Dedifferentiated amniotic fluid mesenchymal stem cell (primary cell): Measurements from ENCODE around the gene MYCL.

Experiments
- DNase-seq: peaks from one replicate; pipeline ENCODE4 v3.0.0-alpha.2; 2016; ENCODE audit errors: extremely low spot score

Gene MYCL

DNA sequence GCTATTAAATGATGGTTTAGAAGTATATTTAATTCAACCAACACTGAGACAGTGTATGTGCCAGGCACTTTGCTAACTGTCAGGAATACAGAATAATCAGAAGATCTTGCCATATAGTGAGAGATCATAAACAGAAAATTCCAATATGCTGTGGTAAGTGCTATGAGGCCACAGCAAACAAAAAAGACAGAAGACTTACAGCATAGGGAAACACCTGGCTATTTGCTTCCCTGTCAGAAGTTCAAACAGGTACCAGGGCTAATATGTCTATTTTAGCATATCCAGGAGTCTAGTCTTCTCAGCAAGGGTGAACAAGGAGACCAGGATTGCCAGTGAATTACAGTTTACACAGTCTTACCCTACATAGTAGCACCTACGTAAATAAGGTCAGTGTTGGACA, 48.8 kb downstream of the MYCL start:
- DNase-seq: no peak

DNA sequence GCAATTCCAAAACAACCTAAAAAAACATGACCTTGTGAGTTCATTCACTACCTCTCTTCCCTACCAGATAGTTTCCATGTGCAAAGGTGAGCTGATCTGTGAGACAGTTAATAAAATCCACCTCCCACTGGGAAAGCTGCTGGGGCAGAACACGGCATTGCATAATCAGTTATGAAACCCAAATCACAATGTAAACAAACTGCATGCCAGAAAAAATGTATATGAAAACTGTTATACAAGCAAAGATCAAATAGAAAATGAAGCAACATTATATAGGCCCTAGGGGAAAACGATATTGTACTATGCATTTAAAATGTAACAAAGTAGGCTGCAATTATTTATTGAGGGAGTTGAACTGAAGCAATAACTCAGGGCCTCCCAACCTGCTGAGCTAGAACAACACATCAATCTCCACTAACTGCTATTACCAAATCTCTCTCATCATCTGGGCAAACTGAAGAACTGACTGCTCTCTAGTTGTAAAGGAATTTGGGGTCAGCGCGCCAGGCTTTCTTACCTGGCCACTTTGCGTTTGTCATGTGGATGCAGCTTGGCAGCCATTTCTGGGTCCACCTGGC, 49.4 kb downstream of the MYCL start:
- DNase-seq: no peak

DNA sequence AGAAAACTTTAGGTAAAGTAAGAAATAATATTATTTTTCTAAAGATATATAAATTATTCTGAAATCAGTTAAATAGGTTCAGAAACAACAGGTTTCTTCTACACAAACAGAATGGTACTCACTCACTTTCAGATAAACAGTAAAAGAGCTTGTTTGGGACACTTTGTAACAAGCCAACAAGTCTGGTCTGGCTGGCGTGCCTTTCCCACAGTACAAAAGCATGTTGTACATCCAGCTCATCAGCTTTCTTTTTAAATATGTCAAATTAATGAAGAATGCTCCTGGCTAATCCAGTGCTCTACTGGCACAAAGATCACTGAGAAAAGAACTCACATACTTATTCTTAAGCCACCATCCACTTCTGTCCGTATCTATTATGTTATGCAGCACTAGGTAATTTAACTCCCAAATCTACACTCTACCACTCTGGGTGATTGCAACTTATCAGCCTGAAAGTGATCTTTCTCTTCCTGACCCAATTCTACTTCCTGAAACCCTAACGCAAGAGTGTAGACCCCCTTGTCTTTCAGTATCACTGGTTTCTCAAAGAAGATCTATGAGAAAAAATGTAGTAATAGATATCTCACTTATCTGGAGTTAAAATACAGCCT, 51.0 kb downstream of the MYCL start:
- no peak for DNase-seq

DNA sequence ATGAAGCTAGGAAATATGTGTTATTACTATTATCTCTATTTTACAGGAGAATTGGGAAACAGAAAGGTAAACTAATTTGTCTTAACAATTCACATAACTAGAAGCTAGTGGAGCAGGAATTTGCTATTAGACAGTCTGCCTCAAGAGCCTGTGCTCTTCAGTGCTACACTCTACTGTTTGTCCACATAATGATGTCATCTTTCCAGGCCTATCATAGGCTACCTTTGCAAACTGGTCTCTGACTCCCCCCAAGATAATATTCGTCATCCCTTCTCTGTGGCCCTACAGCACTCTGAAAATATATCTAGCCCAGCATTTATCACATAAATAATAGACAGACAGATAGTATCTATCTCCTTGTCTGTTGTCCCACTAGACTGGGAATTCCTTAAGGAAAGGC, 52.5 kb downstream of the MYCL start:
- no peak for DNase-seq

DNA sequence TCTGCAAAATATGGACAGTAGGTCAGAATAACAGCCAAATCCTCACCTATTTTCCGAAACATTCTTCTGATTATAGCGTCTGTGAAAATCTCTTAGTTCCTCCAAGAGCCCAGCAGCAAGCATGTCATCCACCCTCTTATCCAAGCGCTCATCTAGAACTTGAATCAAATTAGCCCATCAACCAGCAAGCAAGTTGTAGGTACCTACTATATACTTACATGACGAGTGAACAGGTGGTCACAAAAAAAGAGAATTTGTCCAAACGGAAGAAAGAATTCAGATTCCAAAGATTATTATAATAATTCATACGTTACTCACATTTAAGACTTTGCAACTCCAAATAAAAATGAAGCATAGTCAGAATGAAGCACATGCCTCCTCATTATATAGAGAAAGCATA, 53.8 kb downstream of the MYCL start:
- no peak for DNase-seq

DNA sequence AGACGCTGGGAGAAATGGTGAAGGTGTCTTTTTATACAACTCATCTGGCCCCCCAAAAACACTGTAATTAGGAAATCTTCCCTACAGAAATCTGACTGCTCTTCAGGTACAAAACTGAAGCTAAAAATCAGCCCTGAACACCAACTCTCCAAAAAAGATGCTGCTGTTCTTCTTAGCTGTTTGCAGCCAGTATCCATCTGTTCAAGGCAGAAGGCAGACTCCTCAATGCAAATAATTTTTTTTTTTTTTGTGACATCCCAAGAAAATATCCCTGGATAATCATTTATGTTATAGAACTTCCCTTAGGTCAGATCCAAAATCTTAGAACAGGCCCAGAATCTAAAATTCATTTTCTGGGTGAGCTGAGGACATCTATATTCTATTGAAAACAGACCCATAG, 54.9 kb downstream of the MYCL start:
- DNase-seq: no peak

DNA sequence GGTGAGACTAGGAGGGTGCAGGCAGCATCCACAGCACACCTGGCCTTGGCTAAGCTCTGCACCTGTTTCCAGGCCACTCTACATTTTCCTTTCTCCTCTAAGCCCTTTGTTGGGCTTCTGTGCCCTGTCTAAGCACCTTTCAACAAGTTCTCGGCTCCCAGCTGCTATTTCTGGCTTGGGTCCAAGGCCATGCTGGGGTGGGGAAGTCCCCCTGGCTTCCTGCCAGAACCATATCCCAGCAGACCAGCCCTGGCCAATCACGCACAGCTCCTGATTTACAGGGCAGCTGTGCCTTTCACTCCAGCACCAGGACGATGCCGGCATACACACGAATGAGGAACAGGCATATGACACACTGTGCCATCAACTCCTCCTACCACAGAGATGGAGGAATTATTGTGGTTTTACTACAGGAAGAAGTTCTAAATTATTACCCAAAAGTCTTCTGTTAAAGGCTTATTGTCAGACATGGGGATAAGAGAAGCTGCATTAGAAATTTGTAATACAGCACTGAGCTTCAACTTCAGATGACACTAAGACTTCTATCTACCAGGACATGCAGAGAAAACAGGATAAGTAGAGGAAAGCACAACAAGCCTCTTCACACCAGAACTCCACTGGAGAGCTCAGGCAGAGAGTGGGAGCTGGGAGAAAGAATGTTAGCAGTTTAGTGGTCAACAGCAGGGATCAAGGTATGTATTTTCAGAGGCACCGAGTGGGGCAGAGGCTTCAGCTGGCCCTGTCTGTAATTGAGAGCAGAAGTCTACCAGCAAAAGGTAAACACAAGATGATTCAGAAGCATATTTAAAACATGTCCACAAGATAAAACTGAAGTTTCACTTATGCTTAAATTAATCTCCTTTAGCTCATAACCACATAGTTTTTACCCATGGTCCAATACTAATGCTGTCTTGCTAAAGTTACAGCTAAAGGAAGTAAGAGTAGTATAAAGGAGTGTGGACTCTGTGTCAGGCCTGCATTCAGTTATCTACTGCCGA, 55.8 kb downstream of the MYCL start:
- DNase-seq: peak; percentile 18
